LNCAP (cell line): ENCODE measurements around the gene GLT6D1.

Experiments
- TF ChIP-seq, protein P1 (sequence below): fragments of 450-650 bp; IDR thresholded peaks from 2 replicates; pipeline ENCODE4 v1.5.1; 2017; ENCODE audit warnings: mild to moderate bottlenecking

Gene GLT6D1

DNA sequence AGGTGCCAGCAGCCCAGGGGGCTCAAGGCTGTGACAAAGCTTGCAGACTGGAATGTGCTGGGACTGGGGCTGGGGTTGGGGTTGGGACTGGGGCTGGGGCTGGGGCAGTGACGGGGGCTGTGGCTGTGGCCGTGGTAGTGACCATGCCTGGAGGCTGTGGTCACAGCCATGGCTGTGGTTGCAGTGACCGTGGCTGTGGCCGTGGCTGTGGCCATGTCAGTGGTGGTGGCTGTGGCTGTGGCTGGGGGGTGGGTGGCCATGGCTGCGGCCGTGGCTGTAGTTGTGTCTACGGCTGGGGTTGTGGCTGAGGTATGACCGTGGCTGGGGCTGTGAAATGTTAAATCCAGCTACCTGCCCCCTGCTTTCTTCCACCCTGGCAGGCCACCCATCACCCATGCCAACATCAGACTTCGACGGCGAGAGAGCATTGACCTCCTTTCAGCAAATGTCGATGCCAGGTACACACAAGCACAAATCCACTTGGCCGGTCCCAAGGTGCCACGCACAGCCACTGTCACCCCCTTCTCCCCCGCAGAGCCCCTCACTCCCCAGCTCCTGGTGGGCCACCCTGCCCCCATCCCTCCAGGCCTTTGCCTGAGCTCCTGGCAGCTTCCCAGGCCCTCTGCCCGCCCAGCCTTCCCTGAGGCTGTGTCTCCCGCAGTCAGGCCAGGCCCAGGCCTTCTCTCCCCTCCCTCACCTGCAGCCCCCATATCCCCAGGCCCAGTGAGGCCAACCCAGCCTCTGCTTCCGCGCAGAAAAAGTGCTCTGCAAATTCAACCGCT, 39.1 kb upstream of the GLT6D1 start:
- TF ChIP-seq, protein P1, sequence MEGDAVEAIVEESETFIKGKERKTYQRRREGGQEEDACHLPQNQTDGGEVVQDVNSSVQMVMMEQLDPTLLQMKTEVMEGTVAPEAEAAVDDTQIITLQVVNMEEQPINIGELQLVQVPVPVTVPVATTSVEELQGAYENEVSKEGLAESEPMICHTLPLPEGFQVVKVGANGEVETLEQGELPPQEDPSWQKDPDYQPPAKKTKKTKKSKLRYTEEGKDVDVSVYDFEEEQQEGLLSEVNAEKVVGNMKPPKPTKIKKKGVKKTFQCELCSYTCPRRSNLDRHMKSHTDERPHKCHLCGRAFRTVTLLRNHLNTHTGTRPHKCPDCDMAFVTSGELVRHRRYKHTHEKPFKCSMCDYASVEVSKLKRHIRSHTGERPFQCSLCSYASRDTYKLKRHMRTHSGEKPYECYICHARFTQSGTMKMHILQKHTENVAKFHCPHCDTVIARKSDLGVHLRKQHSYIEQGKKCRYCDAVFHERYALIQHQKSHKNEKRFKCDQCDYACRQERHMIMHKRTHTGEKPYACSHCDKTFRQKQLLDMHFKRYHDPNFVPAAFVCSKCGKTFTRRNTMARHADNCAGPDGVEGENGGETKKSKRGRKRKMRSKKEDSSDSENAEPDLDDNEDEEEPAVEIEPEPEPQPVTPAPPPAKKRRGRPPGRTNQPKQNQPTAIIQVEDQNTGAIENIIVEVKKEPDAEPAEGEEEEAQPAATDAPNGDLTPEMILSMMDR: no peak

DNA sequence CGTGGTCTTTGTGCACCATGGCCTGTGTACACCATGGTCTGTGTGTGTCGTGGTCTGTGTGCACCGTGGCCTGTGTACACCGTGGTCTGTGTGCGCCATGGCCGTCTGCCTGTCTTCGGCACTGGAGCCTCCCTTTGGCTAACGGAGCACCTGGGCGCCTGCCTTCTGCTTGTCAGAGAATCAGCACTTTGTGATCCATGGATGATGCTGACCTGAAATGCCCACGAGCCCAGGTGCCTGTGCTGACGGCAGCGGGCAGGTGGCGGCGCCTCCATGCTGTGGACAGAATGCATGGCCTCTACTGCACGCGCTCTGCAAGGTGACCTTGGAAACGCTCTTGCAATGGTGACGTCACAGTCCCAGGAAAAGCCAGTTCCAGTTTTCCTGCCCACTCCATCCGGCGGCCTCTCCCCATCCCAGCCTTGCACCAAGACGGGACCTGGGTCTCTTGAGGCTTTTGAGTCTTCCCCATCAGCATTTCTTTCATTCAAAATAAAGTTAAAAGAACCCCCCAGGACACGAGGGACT, 38.4 kb upstream of the GLT6D1 start:
- TF ChIP-seq, protein P1: no peak

DNA sequence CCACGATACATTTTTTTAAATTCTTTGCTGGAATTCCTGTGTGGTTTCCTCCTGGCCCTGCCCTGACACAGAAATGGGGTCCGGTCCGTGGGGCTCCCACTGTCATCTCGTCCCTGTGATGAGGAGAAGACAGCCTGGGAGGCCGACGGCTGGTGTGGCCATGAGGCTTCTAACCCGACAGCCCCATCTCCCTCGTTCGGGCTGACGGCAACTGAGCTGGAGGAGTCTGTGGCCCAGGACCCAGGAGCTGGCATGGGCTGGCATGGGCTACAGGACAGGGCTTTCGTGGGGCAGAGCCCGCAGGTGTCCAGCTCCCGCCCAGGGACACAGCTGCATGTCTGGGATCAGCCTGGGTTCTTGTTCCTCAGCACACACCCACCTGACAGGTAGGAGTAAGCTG, 37.6 kb upstream of the GLT6D1 start:
- TF ChIP-seq, protein P1: no peak

DNA sequence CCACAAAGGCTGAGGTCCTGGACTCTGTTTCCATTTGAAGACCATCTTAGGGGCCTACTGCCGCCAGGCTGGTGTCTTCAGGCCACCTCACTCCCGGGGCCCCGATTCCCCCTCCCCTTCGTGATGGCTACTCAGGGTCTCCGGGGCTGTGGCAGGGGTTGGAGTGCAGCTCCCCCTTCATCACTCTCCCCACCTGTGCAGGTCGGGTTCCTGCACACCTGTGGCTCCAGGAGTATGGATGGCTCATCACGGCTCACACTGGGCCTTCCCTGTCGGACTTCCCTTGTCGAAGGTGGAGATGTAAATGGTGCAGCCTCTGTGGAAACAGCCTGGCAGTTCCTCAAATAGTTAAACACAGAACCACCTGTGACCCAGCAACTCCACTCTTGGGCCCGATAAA, 35.6 kb upstream of the GLT6D1 start:
- TF ChIP-seq, protein P1: no peak

DNA sequence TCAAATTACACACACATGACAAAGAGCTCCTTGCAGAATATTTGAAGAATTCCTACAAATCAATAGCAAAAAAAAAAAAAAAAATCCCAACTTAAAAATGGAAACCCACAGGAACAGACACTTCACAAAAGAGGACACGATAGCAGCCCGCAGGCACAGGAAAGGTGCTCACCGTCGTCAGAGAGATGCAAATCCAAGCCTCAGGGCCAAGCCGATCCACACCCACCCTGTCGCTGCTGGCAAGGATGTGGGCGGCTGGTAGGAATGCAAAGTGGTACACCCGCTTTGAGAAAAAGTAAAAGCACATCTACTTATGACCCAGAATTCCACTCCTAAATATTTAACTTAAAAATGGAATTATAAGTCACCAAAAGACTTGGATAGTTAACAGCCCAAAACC, 34.6 kb upstream of the GLT6D1 start:
- TF ChIP-seq, protein P1: no peak

DNA sequence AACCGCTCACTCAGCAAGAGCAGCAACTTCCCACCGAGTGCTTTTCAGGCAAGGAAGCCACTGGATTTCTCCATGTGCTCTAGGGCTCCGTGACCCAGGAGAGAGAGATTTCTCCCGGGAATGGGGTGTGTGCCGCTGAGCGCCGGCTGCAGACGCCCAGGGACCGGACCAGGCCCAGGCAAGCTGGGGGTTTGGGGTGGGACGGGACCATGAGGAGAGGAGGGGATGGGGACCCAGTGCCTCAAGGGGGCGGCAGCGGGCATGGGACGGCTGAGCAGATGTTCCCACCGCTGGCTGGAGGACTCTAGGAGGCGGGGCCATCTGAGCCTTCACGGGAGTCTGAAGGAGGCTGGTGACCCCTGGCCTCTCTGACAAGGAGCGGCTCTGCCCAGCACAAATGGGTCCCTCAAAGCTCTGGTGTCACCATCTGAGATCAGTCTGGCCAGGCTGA, 32.3 kb upstream of the GLT6D1 start:
- TF ChIP-seq, protein P1: no peak

DNA sequence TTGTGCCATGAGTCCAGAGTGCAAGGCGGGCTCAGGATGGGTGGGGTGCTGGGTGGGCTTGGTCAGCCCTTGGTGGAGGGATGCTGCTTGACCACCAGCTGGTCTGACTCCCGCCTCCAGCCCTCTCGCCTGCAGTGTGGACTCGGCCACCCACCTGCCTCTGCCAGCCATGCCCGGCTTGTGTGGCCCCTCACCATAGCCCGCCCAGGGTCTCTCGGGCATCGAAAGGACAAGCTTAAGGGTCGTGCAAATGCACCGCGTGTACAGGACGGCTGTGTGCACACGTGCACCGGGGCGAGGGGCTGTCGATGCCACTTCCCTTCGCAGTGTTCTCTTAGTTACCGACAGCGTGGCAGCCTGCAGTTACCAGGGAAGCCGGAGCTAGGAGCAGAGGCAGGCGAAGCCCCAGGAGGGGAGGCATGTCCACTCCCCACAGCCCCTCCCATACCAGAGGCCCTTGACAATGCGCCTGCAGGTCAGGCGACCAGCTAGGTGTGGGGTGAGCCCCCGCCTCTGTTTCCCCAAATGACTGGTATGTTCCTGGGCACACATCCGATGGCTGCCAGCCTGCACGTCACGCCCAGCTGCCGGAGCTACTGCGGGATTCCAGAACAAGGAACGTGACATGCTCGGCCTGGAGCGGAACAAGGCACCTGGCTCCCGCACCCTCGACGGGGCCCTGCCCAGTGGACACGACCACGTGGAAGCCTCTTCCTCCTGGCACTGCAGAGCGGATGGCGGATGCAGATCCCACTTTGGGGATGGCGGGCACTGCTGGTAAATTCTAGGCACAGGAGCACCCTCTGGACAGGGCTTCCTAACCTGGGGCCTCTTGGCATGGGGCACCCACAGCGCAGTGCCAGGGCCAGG, 31.6 kb upstream of the GLT6D1 start:
- TF ChIP-seq, protein P1: no peak
